Sigmoid colon (tissue), 4 donors: ENCODE data around the gene PLCB1.
"Not testable (repeated sequence)": the region's sequence is repeated elsewhere in the genome, so short reads cannot be mapped to it uniquely, and the experiment has no call there.

ENCODE experiments used
- POLR2A ChIP-seq, 2 donors: fragments of 450-650 bp; IDR thresholded peaks; one replicate each; pipeline ENCODE4 v1.6.1; 2016; ENCODE audit warnings: antibody characterized with exemption in 2 of 2, mild to moderate bottlenecking in 2 of 2, moderate library complexity in 2 of 2
- POLR2AphosphoS5 ChIP-seq, 4 donors: sonication (generic); formaldehyde crosslinking; IDR thresholded peaks; one replicate each; pipeline ENCODE4 v1.6.1; 2017; ENCODE audit warnings: antibody characterized with exemption in 4 of 4
- TF ChIP-seq, protein P1 (sequence below), 4 experiments: fragments of 450-650 bp in 3 of 4; fragments of 200-600 bp in 1 of 4; IDR thresholded peaks; one replicate each; pipeline ENCODE4 v1.5.1; 2016 to 2019; ENCODE audit warnings: antibody characterized with exemption in 4 of 4, mild to moderate bottlenecking in 3 of 4, moderate library complexity in 2 of 4

DNA sequence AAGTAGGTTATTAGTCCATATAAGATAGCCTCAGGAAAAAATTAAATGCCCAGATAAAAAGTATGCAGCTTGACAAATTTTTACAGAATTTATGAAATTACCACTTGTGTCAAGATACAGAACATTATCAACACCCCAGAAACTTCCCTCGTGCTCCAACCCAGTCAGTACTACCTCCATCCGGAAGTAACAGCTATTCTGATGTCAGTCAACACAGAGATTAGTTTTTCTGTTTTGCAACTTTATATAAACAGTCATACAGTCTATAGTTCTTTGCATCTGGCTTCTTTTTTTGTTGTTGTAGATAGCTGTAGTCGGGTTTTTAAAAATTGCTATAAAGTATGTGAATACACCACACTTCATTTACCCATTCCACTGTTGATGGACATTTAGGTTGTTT lies 721.1 kb downstream of the PLCB1 start:
- not testable (repeated sequence) for TF ChIP-seq POLR2A, POLR2AphosphoS5 (IDR thresholded peaks at IDR 0.05)
- TF ChIP-seq, protein P1, sequence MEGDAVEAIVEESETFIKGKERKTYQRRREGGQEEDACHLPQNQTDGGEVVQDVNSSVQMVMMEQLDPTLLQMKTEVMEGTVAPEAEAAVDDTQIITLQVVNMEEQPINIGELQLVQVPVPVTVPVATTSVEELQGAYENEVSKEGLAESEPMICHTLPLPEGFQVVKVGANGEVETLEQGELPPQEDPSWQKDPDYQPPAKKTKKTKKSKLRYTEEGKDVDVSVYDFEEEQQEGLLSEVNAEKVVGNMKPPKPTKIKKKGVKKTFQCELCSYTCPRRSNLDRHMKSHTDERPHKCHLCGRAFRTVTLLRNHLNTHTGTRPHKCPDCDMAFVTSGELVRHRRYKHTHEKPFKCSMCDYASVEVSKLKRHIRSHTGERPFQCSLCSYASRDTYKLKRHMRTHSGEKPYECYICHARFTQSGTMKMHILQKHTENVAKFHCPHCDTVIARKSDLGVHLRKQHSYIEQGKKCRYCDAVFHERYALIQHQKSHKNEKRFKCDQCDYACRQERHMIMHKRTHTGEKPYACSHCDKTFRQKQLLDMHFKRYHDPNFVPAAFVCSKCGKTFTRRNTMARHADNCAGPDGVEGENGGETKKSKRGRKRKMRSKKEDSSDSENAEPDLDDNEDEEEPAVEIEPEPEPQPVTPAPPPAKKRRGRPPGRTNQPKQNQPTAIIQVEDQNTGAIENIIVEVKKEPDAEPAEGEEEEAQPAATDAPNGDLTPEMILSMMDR (IDR thresholded peaks at IDR 0.05) = not testable (repeated sequence)
